ENCODE results near the gene ATG13. TPM values are rescaled to one million over a fixed set of nuclear protein-coding genes. Genes with fewer than 3 reads are reported as not detected.
A peak's percentile ranks its signal among the peaks of the same experiment; 100 is the strongest.

ATG13 gene
- total and polyA plus RNA-seq, 2 experiments from 2014 or later: 32.9 to 71.1 TPM

DNA sequence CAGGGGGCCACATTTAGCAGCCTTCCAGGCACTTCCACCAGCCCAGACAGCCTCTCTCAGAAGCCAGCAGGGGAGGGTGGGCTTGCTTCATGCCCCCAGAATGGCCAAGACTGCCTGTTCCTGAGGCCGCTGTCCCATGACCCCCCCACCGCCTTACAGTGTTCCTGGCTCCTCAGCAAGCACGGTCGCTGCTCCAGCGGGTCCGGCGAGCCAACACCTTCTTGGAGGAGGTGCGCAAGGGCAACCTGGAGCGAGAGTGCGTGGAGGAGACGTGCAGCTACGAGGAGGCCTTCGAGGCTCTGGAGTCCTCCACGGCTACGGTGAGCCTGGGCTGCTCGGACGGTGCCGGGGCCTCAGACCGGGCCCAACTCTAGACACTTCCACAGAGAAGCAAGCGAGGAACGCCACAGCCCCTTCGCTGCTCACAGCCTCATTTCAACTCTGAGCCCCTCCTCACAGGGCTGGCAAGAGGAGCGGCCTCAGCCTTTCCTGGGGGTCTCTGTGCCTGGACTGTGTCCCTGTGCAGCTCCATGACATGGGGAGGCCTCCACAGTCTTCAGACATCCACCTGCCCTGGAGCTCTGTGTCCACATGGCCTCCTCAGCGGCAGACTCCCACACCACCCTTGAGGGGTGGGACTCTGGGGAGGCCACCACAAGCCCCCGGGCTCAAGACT is 102.3 kb downstream of the ATG13 start:
- H3K79me2 ChIP-seq (replicated peaks; ENCODE audit: insufficient read depth): no peaks in the 10 kb centered on the region
- peak overlapping the region; percentile 47; the same call in 1 of the 2 replicates for H2AFZ ChIP-seq
- no peaks in the 10 kb centered on the region for H3K36me3 Mint-ChIP-seq (ENCODE audit: low read depth)
- ATAC-seq (no peak), DNase-seq (ENCODE audit: low spot score) (no peak)
- H3K27me3 ChIP-seq (ENCODE audit: insufficient read depth): no peaks in the 10 kb centered on the region
- H4K20me1 ChIP-seq (replicated peaks; ENCODE audit: insufficient read depth): no peaks in the 10 kb centered on the region
- no peaks in the 10 kb centered on the region for H3K9me2 ChIP-seq (ENCODE audit: insufficient read depth)
- H3K4me1 ChIP-seq (ENCODE audit: insufficient read depth): no peaks in the 10 kb centered on the region
- no peak overlapping the region for H3K4me2 ChIP-seq
- peaks cover 10% of the 10 kb centered on the region for H3K4me1 Mint-ChIP-seq
- no peak for TF ChIP-seq EZH2phosphoT487 (IDR thresholded peaks at IDR 0.05; ENCODE audit: unreplicated experiment)
- TF ChIP-seq POLR2AphosphoS5 (IDR thresholded peaks at IDR 0.05; ENCODE audit: low read depth): no peak
- TF ChIP-seq, protein P1, sequence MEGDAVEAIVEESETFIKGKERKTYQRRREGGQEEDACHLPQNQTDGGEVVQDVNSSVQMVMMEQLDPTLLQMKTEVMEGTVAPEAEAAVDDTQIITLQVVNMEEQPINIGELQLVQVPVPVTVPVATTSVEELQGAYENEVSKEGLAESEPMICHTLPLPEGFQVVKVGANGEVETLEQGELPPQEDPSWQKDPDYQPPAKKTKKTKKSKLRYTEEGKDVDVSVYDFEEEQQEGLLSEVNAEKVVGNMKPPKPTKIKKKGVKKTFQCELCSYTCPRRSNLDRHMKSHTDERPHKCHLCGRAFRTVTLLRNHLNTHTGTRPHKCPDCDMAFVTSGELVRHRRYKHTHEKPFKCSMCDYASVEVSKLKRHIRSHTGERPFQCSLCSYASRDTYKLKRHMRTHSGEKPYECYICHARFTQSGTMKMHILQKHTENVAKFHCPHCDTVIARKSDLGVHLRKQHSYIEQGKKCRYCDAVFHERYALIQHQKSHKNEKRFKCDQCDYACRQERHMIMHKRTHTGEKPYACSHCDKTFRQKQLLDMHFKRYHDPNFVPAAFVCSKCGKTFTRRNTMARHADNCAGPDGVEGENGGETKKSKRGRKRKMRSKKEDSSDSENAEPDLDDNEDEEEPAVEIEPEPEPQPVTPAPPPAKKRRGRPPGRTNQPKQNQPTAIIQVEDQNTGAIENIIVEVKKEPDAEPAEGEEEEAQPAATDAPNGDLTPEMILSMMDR (conservative IDR thresholded peaks at IDR 0.05; ENCODE audit: low read depth in 2 of 2): no peak
- no peak for TF ChIP-seq STAT1 (IDR thresholded peaks at IDR 0.05; ENCODE audit: unreplicated experiment)
- H3K9me3 Mint-ChIP-seq: no peaks in the 10 kb centered on the region; the same call in 2 of the 3 replicates
- H3K4me3 ChIP-seq: no peak overlapping the region
- no peaks in the 10 kb centered on the region for H3F3A ChIP-seq (replicated peaks; ENCODE audit: low read depth)
- H3K27ac Mint-ChIP-seq: no peak overlapping the region
- no peak overlapping the region for H3K4me3 Mint-ChIP-seq
- H3K27me3 Mint-ChIP-seq (ENCODE audit: insufficient read depth, low read depth, poor library complexity): peaks cover 12% of the 10 kb centered on the region
- no peaks in the 10 kb centered on the region for H3K36me3 ChIP-seq (ENCODE audit: insufficient read depth)
- H3K27ac ChIP-seq (ENCODE audit: low read depth): no peak overlapping the region

DNA sequence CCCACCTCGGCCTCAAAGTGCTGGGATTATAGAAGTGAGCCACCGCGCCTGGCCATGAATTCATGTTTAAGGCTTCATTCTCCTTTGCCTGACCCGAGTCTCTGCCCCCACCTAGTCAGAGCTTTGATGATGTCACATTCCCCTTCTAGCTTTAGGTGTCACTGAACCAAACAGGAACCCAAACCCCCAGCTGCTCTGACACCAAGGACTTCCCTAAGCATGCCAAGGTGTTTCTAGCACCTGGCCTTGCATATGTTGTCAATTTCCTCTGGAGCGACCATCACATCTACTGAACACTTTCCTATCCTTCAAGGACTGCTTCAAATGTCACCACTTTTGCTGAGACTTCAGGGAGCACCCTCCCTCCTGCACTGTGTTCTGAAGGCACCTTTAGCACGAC is 103.9 kb downstream of the ATG13 start:
- peaks cover 12% of the 10 kb centered on the region for H3K27me3 Mint-ChIP-seq (ENCODE audit: insufficient read depth, low read depth, poor library complexity)
- no peaks in the 10 kb centered on the region for H3K36me3 Mint-ChIP-seq (ENCODE audit: low read depth)
- H4K20me1 ChIP-seq (replicated peaks; ENCODE audit: insufficient read depth): no peaks in the 10 kb centered on the region
- H3K4me1 ChIP-seq (ENCODE audit: insufficient read depth): no peaks in the 10 kb centered on the region
- H3K4me2 ChIP-seq: no peak overlapping the region
- H2AFZ ChIP-seq: peak overlapping the region; percentile 14; the same call in 1 of the 2 replicates
- H3K4me1 Mint-ChIP-seq: peaks cover 10% of the 10 kb centered on the region
- no peak overlapping the region for H3K4me3 ChIP-seq
- no peaks in the 10 kb centered on the region for H3K79me2 ChIP-seq (replicated peaks; ENCODE audit: insufficient read depth)
- no peaks in the 10 kb centered on the region for H3K27me3 ChIP-seq (ENCODE audit: insufficient read depth)
- no peaks in the 10 kb centered on the region for H3K9me2 ChIP-seq (ENCODE audit: insufficient read depth)
- no peak overlapping the region for H3K27ac Mint-ChIP-seq
- ATAC-seq (no peak), DNase-seq (ENCODE audit: low spot score) (no peak)
- H3K9me3 Mint-ChIP-seq: no peaks in the 10 kb centered on the region; the same call in 2 of the 3 replicates
- no peak overlapping the region for H3K4me3 Mint-ChIP-seq
- TF ChIP-seq EZH2 (IDR thresholded peaks at IDR 0.05; ENCODE audit: low read depth, unreplicated experiment) (no peak), STAT1 (IDR thresholded peaks at IDR 0.05; ENCODE audit: unreplicated experiment) (no peak)
- no peaks in the 10 kb centered on the region for H3K36me3 ChIP-seq (ENCODE audit: insufficient read depth)
- H3K27ac ChIP-seq (ENCODE audit: low read depth): no peak overlapping the region
- H3F3A ChIP-seq (replicated peaks; ENCODE audit: low read depth): no peaks in the 10 kb centered on the region

DNA sequence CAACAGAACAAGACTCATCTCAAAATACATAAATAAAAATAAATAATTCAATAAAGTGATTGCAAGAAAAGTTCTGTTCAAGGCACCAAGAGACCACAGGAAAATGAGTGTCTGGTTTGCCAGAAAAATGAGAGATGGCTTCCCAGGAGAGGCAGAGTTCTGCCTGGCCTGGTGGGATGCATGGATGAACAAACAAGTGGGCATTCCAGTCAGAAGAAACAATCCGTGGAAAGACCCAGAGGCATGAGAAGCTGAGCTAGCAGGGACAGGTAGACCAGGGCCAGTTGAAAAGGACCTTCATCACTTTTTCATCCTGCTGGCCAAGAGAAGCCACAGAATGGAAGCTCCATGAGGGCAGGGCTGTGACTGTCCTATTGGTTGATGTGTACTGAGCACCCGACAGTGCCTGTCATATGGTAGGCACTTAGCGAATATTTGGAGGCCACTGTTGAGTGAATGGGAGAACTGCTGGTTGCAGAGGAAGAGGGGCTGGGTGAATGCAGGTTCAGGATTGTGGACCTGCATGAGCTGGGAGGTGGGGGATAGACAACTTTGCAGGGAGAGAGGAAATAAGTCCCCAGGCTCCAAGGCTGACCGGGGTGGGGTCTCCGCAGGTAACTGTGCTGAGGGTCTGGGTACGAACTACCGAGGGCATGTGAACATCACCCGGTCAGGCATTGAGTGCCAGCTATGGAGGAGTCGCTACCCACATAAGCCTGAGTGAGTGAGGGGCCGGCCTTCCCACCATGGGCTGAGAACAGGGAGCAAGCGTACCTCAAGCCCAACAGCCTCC is 105.4 kb downstream of the ATG13 start:
- no peak overlapping the region for H2AFZ ChIP-seq
- no peaks in the 10 kb centered on the region for H3K9me2 ChIP-seq (ENCODE audit: insufficient read depth)
- H3K4me1 Mint-ChIP-seq: peaks cover 10% of the 10 kb centered on the region
- H4K20me1 ChIP-seq (replicated peaks; ENCODE audit: insufficient read depth): no peaks in the 10 kb centered on the region
- ATAC-seq: no peak
- H3K36me3 ChIP-seq (ENCODE audit: insufficient read depth): no peaks in the 10 kb centered on the region
- no peaks in the 10 kb centered on the region for H3K79me2 ChIP-seq (replicated peaks; ENCODE audit: insufficient read depth)
- no peaks in the 10 kb centered on the region for H3K36me3 Mint-ChIP-seq (ENCODE audit: low read depth)
- H3K27me3 ChIP-seq (ENCODE audit: insufficient read depth): no peaks in the 10 kb centered on the region
- no peaks in the 10 kb centered on the region for H3F3A ChIP-seq (replicated peaks; ENCODE audit: low read depth)
- H3K4me3 Mint-ChIP-seq: no peak overlapping the region
- H3K27ac ChIP-seq (ENCODE audit: low read depth): no peak overlapping the region
- no peaks in the 10 kb centered on the region; the same call in 2 of the 3 replicates for H3K9me3 Mint-ChIP-seq
- no peak overlapping the region for H3K27ac Mint-ChIP-seq
- peaks cover 12% of the 10 kb centered on the region for H3K27me3 Mint-ChIP-seq (ENCODE audit: insufficient read depth, low read depth, poor library complexity)
- H3K4me1 ChIP-seq (ENCODE audit: insufficient read depth): no peaks in the 10 kb centered on the region
- no peak overlapping the region for H3K4me3 ChIP-seq
- DNase-seq (ENCODE audit: low spot score): no peak
- no peak overlapping the region for H3K4me2 ChIP-seq
- TF ChIP-seq STAT1 (IDR thresholded peaks at IDR 0.05; ENCODE audit: unreplicated experiment) (no peak), ZNF331 (CRISPR knock-in tag; IDR thresholded peaks at IDR 0.05; ENCODE audit: low read depth) (no peak), EZH2 (IDR thresholded peaks at IDR 0.05; ENCODE audit: low read depth, unreplicated experiment) (no peak), JUNB (IDR thresholded peaks at IDR 0.05; ENCODE audit: unreplicated experiment) (no peak), POLR2AphosphoS5 (IDR thresholded peaks at IDR 0.05; ENCODE audit: low read depth) (no peak)
